HEK293T (cell line): ENCODE data around the gene PICALM.
A peak's percentile ranks its signal among the peaks of the same experiment; 100 is the strongest.

Experiments
- CTCF ChIA-PET: fragments of 350-600 bp; formaldehyde crosslinking; extraction: SDS; loops from one replicate; lab custom pipeline; 2021; ENCODE audit warnings: antibody characterized with exemption, inconsistent platforms; lab: Yijun Ruan, JAX
- POLR2A ChIA-PET: fragments of 350-600 bp; formaldehyde crosslinking; extraction: SDS; loops from one replicate; lab custom pipeline; 2020; ENCODE audit warnings: antibody characterized with exemption, inconsistent platforms; lab: Yijun Ruan, JAX
- DNase-seq: peaks from one replicate; pipeline ENCODE4 v3.0.0; 2012; ENCODE audit warnings: mixed read lengths; ENCODE audit errors: extremely low spot score
- ARNT ChIP-seq: fragments of 450-650 bp; IDR thresholded peaks from 2 replicates; pipeline ENCODE4 v1.6.1; 2017; ENCODE audit warnings: mild to moderate bottlenecking
- BHLHE40 ChIP-seq: fragments of 450-650 bp; IDR thresholded peaks from 2 replicates; pipeline ENCODE4 v1.6.1; 2016; ENCODE audit warnings: mild to moderate bottlenecking, moderate library complexity, borderline replicate concordance
- CTBP1 ChIP-seq: fragments of 450-650 bp; IDR thresholded peaks from 2 replicates; pipeline ENCODE4 v1.6.1; 2016; ENCODE audit warnings: borderline replicate concordance
- ELF4 ChIP-seq: fragments of 450-650 bp; IDR thresholded peaks from 2 replicates; pipeline ENCODE4 v1.6.1; 2017; ENCODE audit warnings: antibody characterized with exemption
- FOXA1 ChIP-seq: fragments of 450-650 bp; IDR thresholded peaks from 2 replicates; pipeline ENCODE4 v1.6.1; 2016; ENCODE audit warnings: mild to moderate bottlenecking
- FOXK2 ChIP-seq: fragments of 450-650 bp; IDR thresholded peaks from 2 replicates; pipeline ENCODE4 v1.6.1; 2016; ENCODE audit warnings: mild to moderate bottlenecking
- FOXM1 ChIP-seq: fragments of 450-650 bp; IDR thresholded peaks from 2 replicates; pipeline ENCODE4 v1.6.1; 2017; ENCODE audit warnings: mild to moderate bottlenecking, borderline replicate concordance
- HDGF ChIP-seq: fragments of 450-650 bp; IDR thresholded peaks from 2 replicates; pipeline ENCODE4 v1.6.1; 2017; ENCODE audit warnings: antibody characterized with exemption, borderline replicate concordance
- L3MBTL2 ChIP-seq: fragments of 450-650 bp; conservative IDR thresholded peaks from 2 replicates; pipeline ENCODE4 v1.6.1; 2016; ENCODE audit warnings: mild to moderate bottlenecking
- LEF1 ChIP-seq: fragments of 450-650 bp; IDR thresholded peaks from 2 replicates; pipeline ENCODE4 v1.6.1; 2017; ENCODE audit warnings: mild to moderate bottlenecking, borderline replicate concordance
- NFRKB ChIP-seq: fragments of 450-650 bp; IDR thresholded peaks from 2 replicates; pipeline ENCODE4 v1.6.1; 2016; ENCODE audit warnings: mild to moderate bottlenecking, moderate library complexity
- PKNOX1 ChIP-seq: fragments of 450-650 bp; IDR thresholded peaks from 2 replicates; pipeline ENCODE4 v1.6.1; 2016
- SP1 ChIP-seq: fragments of 450-650 bp; IDR thresholded peaks from 2 replicates; pipeline ENCODE4 v1.6.1; 2017
- SUZ12 ChIP-seq: fragments of 450-650 bp; IDR thresholded peaks from 2 replicates; pipeline ENCODE4 v1.6.1; 2016; ENCODE audit warnings: mild to moderate bottlenecking
- TARDBP ChIP-seq: fragments of 450-650 bp; IDR thresholded peaks from 2 replicates; pipeline ENCODE4 v1.6.1; 2016
- ZNF384 ChIP-seq: fragments of 450-650 bp; IDR thresholded peaks from 2 replicates; pipeline ENCODE4 v1.6.1; 2016

The PICALM gene

DNA sequence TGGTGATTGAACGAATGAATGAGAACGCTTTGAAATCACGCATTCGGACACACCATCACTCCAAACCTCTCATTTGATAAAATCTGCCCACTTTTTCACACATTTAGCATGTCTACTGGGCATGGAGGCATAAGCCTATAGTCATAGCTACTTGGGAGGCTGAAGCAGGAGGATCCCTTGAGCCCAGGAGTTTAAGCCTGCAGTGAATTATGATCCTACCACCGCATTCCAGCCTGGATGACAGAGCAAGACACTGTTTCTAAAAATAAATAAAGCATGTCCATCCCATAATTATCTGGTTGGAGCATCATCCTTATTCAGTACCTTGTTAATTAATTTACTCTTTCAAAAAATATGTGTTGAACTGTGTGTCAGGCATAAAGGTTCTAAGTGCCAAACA is 3.3 kb upstream of the PICALM start:
- ChIA-PET CTCF (no interaction called here), POLR2A (no interaction called here)
- no peak for DNase-seq
- no peak for TF ChIP-seq FOXA1
- TF ChIP-seq TARDBP, result no peak
- no peak for TF ChIP-seq L3MBTL2
- TF ChIP-seq ZNF384, result no peak
- no peak for TF ChIP-seq SUZ12
- no peak for TF ChIP-seq BHLHE40
- no peak for TF ChIP-seq PKNOX1

GRCh38 chr11:86070142-86071056 is 1.5 kb upstream of the PICALM start:
- POLR2A ChIA-PET, result interaction anchor here (0.7 to 2.3 kb wide), 9 partner anchors 16 to 176 kb away, joined by 3 to 8 read pairs (median 5); no protein-coding TSS in a partner anchor
- no peak for DNase-seq
- TF ChIP-seq LEF1, result no peak
- CTCF ChIA-PET, result interaction anchor here (0.7 kb wide), 1 partner anchor 144 kb away, joined by 3 read pairs; no protein-coding TSS in a partner anchor

DNA sequence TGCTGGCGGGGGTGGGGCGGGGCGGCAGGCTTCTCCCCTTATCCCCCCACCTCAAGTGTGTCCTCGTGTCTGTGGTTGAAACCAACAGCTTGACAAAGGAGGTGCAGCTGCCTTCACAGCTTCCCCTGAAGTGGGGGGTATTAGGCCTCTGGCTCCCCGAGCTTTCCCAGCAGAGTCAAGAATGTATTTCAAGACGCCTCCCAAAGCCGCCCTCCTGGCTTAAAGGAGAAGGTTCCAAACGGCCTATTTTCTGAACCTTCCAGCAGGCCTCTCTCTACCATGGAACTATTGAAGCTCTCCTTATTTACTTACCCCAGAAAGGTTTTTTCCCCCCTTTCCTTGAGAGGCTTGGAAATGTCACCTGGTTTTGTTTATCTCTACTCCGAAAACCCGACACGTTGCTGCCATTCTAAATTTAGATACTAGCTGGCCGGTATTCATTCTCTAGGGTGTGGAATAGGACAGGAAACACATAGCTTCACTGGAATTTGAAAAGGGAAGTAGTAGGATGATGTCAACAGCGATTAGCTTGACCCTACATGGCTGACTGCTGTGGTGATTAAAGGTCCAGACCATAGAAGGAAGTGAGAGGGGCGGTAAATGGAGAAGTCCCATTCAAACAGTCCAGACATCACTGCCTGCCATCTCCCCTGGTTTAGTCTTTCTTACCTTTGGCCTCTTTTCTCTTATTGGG is 671 bp upstream of the PICALM start:
- TF ChIP-seq LEF1 (no peak), L3MBTL2 (peak; percentile 80), FOXM1 (no peak), NFRKB (no peak)
- DNase-seq, result peak; percentile 16
- POLR2A ChIA-PET, result interaction anchor here (0.7 to 2.3 kb wide), 13 partner anchors 15 to 419 kb away, joined by 3 to 8 read pairs (median 4); no protein-coding TSS in a partner anchor
- CTCF ChIA-PET, result interaction anchor here (0.7 to 0.9 kb wide), 2 partner anchors 28 to 145 kb away, joined by 3 to 5 read pairs; no protein-coding TSS in a partner anchor

- no peak for TF ChIP-seq FOXA1
- TF ChIP-seq L3MBTL2, result no peak
- TF ChIP-seq HDGF, result no peak
- no peak for TF ChIP-seq NFRKB
- TF ChIP-seq ZNF384, result no peak
- no peak for TF ChIP-seq BHLHE40
- DNase-seq, result peak; percentile 21
- POLR2A ChIA-PET, result interaction anchor here (0.7 to 2.3 kb wide), 8 partner anchors 14 to 440 kb away, joined by 3 to 8 read pairs (median 4); partner anchors contain the start of gene TMEM126B
- CTCF ChIA-PET, result interaction anchor here (1.3 kb wide), 1 partner anchor 125 kb away, joined by 8 read pairs; no protein-coding TSS in a partner anchor
These were observed 579 bp downstream of the PICALM start for GRCh38 chr11:86068138-86068871.

- TF ChIP-seq FOXK2 (no peak), NFRKB (no peak), ELF4 (no peak), TARDBP (no peak), PKNOX1 (no peak), HDGF (no peak), BHLHE40 (no peak), SP1 (no peak), L3MBTL2 (no peak), CTBP1 (no peak), FOXM1 (no peak), SUZ12 (no peak), ARNT (no peak), ZNF384 (no peak), FOXA1 (no peak), LEF1 (no peak)
- CTCF ChIA-PET, result interaction anchor here (1.3 kb wide), 1 partner anchor 126 kb away, joined by 8 read pairs; no protein-coding TSS in a partner anchor
- DNase-seq, result no peak
- POLR2A ChIA-PET, result interaction anchor here (1.1 to 2.3 kb wide), 3 partner anchors 16 to 440 kb away, joined by 3 to 5 read pairs (median 4); partner anchors contain the start of genes EED and TMEM126B
These were observed 1.1 kb downstream of the PICALM start for GRCh38 chr11:86067851-86068137.

GRCh38 chr11:86067009-86067850 is 1.7 kb downstream of the PICALM start:
- TF ChIP-seq FOXK2 (no peak), NFRKB (no peak), HDGF (no peak), CTBP1 (no peak), L3MBTL2 (no peak), TARDBP (no peak), SUZ12 (no peak), PKNOX1 (no peak), FOXA1 (no peak), ARNT (no peak), BHLHE40 (no peak), ELF4 (no peak), LEF1 (no peak), SP1 (no peak), FOXM1 (no peak), ZNF384 (no peak)
- POLR2A ChIA-PET, result interaction anchor here (1.1 to 1.2 kb wide), 2 partner anchors 178 to 439 kb away, joined by 3 to 4 read pairs; partner anchors contain the start of genes EED and TMEM126B
- CTCF ChIA-PET, result interaction anchor here (1.3 kb wide), 1 partner anchor 126 kb away, joined by 8 read pairs; no protein-coding TSS in a partner anchor
- no peak for DNase-seq
